ENCODE measurements around the gene IL1R2.

The IL1R2 gene

GRCh38 chr2:102044967-102045489, 53.3 kb downstream of the IL1R2 start:
- DNase-seq, result no peak

GRCh38 chr2:102045697-102046096, 53.9 kb downstream of the IL1R2 start:
- DNase-seq, result no peak

GRCh38 chr2:102046135-102046986, 54.6 kb downstream of the IL1R2 start:
- DNase-seq, result no peak

GRCh38 chr2:102048465-102048864, 56.7 kb downstream of the IL1R2 start:
- DNase-seq, result no peak

GRCh38 chr2:102049756-102050443, 58.1 kb downstream of the IL1R2 start:
- no peak for DNase-seq

- no peak for DNase-seq
Observed at GRCh38 chr2:102050854-102051391, 59.2 kb downstream of the IL1R2 start.

- no peak for DNase-seq
Observed at GRCh38 chr2:102051692-102052277, 60.0 kb downstream of the IL1R2 start.

- DNase-seq, result no peak
Observed at GRCh38 chr2:102052365-102052764, 60.6 kb downstream of the IL1R2 start.

- DNase-seq, result no peak
Observed at GRCh38 chr2:102053096-102053495, 61.3 kb downstream of the IL1R2 start.

GRCh38 chr2:102055346-102055990, 63.7 kb downstream of the IL1R2 start:
- DNase-seq, result no peak

- DNase-seq, result no peak
Observed at GRCh38 chr2:102056079-102056581, 64.4 kb downstream of the IL1R2 start.

- no peak for DNase-seq
Observed at GRCh38 chr2:102057502-102058292, 65.9 kb downstream of the IL1R2 start.

- no peak for DNase-seq
Observed at GRCh38 chr2:102058293-102058833, 66.6 kb downstream of the IL1R2 start.

- no peak for DNase-seq
Observed at GRCh38 chr2:102059151-102059550, 67.4 kb downstream of the IL1R2 start.

GRCh38 chr2:102060047-102060446, 68.3 kb downstream of the IL1R2 start:
- no peak for DNase-seq

- DNase-seq, result no peak
Observed at GRCh38 chr2:102060792-102061191, 69.0 kb downstream of the IL1R2 start.

GRCh38 chr2:102061286-102061699, 69.5 kb downstream of the IL1R2 start:
- no peak for DNase-seq

- no peak for DNase-seq
Observed at GRCh38 chr2:102061962-102062795, 70.4 kb downstream of the IL1R2 start.

- DNase-seq, result no peak
Observed at GRCh38 chr2:102062802-102063201, 71.0 kb downstream of the IL1R2 start.

GRCh38 chr2:102063487-102063911, 71.7 kb downstream of the IL1R2 start:
- no peak for DNase-seq
